ENCODE results near the gene FUCA1.

DNA sequence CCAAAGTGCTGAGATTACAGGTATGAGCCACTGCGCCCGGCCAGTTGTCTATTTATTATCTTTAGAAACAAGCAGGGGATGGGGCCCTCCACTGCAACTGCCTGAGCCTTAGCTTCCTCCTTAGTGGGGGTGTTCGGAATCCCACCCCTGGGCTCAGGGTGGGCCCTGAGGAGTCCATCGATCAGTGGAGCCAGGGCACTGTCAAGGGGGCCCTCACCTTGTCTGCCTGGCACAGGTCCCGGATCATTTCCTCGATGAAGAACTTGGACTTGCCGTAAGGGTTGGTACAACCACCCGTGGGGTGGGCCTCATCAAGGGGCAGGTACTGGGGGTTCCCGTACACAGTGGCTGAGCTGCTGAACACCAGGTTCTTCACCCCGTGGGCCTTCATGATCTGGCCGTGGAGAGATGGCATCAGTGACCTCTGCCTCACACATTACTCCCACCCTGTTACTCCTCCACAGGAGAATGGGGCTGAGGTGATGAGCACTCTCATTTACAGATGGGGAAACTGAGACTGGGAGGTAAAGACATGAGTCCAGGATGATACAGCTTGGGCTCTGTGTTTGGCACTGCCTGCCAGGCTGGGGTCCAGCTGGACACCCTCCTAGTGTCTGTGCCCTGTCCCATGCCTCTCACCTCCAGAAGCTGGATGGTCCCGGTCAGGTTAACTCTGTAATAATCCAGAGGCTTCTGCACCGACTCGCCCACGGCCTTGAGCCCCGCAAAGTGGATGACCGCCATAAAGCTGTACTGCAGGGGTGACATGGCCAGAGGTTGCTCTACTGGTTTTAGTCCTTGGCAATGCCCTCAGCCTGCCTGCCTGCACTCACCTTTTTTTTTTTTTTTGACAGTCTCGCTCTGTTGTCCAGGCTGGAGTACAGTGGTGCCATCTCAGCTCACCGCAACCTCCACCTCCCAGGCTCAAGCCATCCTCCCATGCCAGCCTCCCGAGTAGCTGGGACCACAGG is 70.3 kb downstream of the FUCA1 start:
- TF ChIP-seq, protein P1, sequence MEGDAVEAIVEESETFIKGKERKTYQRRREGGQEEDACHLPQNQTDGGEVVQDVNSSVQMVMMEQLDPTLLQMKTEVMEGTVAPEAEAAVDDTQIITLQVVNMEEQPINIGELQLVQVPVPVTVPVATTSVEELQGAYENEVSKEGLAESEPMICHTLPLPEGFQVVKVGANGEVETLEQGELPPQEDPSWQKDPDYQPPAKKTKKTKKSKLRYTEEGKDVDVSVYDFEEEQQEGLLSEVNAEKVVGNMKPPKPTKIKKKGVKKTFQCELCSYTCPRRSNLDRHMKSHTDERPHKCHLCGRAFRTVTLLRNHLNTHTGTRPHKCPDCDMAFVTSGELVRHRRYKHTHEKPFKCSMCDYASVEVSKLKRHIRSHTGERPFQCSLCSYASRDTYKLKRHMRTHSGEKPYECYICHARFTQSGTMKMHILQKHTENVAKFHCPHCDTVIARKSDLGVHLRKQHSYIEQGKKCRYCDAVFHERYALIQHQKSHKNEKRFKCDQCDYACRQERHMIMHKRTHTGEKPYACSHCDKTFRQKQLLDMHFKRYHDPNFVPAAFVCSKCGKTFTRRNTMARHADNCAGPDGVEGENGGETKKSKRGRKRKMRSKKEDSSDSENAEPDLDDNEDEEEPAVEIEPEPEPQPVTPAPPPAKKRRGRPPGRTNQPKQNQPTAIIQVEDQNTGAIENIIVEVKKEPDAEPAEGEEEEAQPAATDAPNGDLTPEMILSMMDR (IDR thresholded peaks at IDR 0.05 in 2 of 3, conservative IDR thresholded peaks at IDR 0.05 in 1 of 3; ENCODE audit: borderline replicate concordance in 1 of 3, insufficient read depth in 1 of 3, low read depth in 2 of 3, low read length in 2 of 3) = no peak
- TF ChIP-seq EZH2 (IDR thresholded peaks at IDR 0.05) = no peak
- TF ChIP-seq ZNF274 (IDR thresholded peaks at IDR 0.05; ENCODE audit: low read depth, low read length) = no peak
- TF ChIP-seq YY1 (IDR thresholded peaks at IDR 0.05; ENCODE audit: extremely low read depth, insufficient replicate concordance, low read depth, low read length) = no peak
- TF ChIP-seq POLR2A (IDR thresholded peaks at IDR 0.05; ENCODE audit: borderline replicate concordance, extremely low read depth, insufficient read depth, insufficient read length) = no peak
- no peak for TF ChIP-seq EGR1 (IDR thresholded peaks at IDR 0.05; ENCODE audit: low read depth)

All from HCT116 (cell line).